Parathyroid adenoma (tissue), 2 donors: ENCODE measurements around the gene UXT.

Experiments
- H2AFZ ChIP-seq: fragments of 300-600 bp; sonication (generic); one replicate; pipeline ENCODE4 v1.7.0; 2017; ENCODE audit warnings: antibody characterized with exemption, mild to moderate bottlenecking
- H3K27ac ChIP-seq: fragments of 300-600 bp; sonication (generic); one replicate; pipeline ENCODE4 v1.7.0; 2017
- H3K27me3 ChIP-seq: fragments of 300-600 bp; sonication (generic); one replicate; pipeline ENCODE4 v1.7.0; 2017; ENCODE audit warnings: low read length; ENCODE audit not compliant: control insufficient read depth, insufficient read depth
- H3K36me3 ChIP-seq: fragments of 300-600 bp; sonication (generic); one replicate; pipeline ENCODE4 v1.7.0; 2017; ENCODE audit warnings: low read length; ENCODE audit not compliant: control insufficient read depth, insufficient read depth
- H3K4me1 ChIP-seq: fragments of 300-600 bp; sonication (generic); one replicate; pipeline ENCODE4 v1.7.0; 2017; ENCODE audit warnings: control low read depth
- H3K4me2 ChIP-seq: fragments of 300-600 bp; sonication (generic); one replicate; pipeline ENCODE4 v1.7.0; 2017; ENCODE audit warnings: low read length
- H3K4me3 ChIP-seq: fragments of 300-600 bp; sonication (generic); one replicate; pipeline ENCODE4 v1.7.0; 2017; ENCODE audit warnings: low read depth, low read length
- H3K79me2 ChIP-seq: fragments of 300-600 bp; sonication (generic); one replicate; pipeline ENCODE4 v1.7.0; 2017; ENCODE audit warnings: control low read depth
- H3K9ac ChIP-seq: fragments of 300-600 bp; sonication (generic); one replicate; pipeline ENCODE4 v1.7.0; 2017; ENCODE audit warnings: mild to moderate bottlenecking
- H3K9me3 ChIP-seq: fragments of 300-600 bp; sonication (generic); one replicate; pipeline ENCODE4 v1.7.0; 2017; ENCODE audit warnings: low read length; ENCODE audit not compliant: control insufficient read depth
- TF ChIP-seq, protein P1 (sequence below): fragments of 300-600 bp; sonication (generic); IDR thresholded peaks from one replicate; pipeline ENCODE4 v1.7.0; 2017; ENCODE audit warnings: antibody characterized with exemption, mild to moderate bottlenecking
- donor health status: primary hyperparathyroidism.

The UXT gene

DNA sequence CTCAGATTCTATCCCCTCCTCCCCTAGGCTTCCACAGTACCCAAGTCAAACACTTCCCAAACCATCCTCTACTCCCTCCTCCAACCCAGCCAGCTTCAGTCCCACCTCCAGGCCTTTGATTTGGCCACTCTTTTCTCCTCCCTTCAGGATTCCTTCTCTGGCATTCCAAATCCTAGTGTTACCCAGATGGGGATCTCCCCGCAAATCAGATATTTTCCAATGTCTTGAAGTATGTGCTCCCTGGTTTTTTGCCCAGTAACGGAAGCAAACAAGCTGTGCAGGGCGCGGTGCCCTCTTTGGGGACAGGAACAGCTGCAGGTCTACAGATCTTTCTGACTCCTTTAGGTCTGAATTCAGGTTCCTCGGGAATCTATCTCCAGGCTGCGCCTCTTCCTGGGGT, 37.1 kb downstream of the UXT start:
- H3K27me3 ChIP-seq: no peaks in the 10 kb centered on the region
- no peaks in the 10 kb centered on the region for H3K4me1 ChIP-seq
- TF ChIP-seq, protein P1, sequence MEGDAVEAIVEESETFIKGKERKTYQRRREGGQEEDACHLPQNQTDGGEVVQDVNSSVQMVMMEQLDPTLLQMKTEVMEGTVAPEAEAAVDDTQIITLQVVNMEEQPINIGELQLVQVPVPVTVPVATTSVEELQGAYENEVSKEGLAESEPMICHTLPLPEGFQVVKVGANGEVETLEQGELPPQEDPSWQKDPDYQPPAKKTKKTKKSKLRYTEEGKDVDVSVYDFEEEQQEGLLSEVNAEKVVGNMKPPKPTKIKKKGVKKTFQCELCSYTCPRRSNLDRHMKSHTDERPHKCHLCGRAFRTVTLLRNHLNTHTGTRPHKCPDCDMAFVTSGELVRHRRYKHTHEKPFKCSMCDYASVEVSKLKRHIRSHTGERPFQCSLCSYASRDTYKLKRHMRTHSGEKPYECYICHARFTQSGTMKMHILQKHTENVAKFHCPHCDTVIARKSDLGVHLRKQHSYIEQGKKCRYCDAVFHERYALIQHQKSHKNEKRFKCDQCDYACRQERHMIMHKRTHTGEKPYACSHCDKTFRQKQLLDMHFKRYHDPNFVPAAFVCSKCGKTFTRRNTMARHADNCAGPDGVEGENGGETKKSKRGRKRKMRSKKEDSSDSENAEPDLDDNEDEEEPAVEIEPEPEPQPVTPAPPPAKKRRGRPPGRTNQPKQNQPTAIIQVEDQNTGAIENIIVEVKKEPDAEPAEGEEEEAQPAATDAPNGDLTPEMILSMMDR: no peak
- no peak overlapping the region for H3K4me2 ChIP-seq
- H3K79me2 ChIP-seq: no peaks in the 10 kb centered on the region
- no peak overlapping the region for H3K9ac ChIP-seq
- H3K36me3 ChIP-seq: no peaks in the 10 kb centered on the region
- H3K4me3 ChIP-seq: no peak overlapping the region
- no peak overlapping the region for H2AFZ ChIP-seq
- no peak overlapping the region for H3K27ac ChIP-seq
- H3K9me3 ChIP-seq: no peaks in the 10 kb centered on the region

DNA sequence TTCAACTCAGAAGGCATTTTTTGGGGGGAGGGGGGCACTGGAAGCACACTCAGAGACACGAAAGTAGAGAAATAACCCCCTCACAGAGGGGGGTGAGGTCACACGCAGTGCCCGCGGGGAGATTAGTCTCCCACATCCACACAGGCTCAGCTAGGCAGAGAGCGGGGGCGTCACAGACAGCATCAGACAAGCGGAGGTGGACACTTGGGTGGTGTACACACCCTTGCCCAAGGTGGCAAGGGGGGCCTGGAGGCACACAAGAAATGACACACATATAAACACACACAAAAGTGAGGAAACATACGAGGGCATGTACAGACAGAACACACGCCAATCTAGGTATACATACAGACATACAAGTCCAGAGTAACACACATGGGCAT, 38.7 kb downstream of the UXT start:
- Histone ChIP-seq H3K4me2 (no peak overlapping the region), H3K4me3 (no peak overlapping the region), H2AFZ (peak overlapping the region; percentile 82), H3K27me3 (no peaks in the 10 kb centered on the region), H3K9me3 (no peaks in the 10 kb centered on the region), H3K4me1 (no peaks in the 10 kb centered on the region), H3K9ac (no peak overlapping the region), H3K36me3 (no peaks in the 10 kb centered on the region), H3K27ac (peak overlapping the region; percentile 44), H3K79me2 (no peaks in the 10 kb centered on the region)
- TF ChIP-seq, protein P1: no peak

DNA sequence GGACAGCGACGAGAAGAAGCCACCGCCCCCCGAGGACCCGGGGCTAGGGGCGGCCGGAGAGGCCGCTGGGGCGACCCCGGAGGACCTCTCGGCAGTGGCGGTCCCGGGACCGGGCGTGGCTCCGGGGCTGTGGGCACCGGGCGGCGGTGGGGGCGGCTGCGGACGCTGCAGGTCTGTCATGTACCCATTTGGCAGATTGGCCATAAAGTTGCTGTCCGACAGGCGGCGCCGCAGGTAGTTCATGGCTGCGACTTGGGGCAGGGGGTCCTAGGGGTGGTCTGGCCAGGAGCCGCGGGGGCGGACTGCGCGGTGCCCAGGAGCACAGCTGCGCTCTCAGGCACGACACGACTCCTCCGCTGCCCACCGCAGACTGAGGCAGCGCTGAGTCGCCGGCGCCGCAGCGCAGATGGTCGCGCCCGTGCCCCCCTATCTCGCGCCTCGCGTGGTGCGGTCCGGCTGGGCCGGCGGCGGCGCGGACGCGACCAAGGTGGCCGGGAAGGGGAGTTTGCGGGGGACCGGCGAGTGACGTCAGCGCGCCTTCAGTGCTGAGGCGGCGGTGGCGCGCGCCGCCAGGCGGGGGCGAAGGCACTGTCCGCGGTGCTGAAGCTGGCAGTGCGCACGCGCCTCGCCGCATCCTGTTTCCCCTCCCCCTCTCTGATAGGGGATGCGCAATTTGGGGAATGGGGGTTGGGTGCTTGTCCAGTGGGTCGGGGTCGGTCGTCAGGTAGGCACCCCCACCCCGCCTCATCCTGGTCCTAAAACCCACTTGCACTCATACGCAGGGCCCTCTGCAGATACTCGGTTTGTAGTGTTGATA, 39.3 kb downstream of the UXT start, which contains the start of gene SYN1:
Gene SYN1 (minus strand): TSS at position 372 of the 817 bp plus-strand sequence. CDS start 129 bp downstream, at position 243.
- Histone ChIP-seq H3K9ac (peak within 1 kb of the TSS; percentile 46), H3K36me3 (no peaks in the 10 kb centered on the region), H3K4me3 (peak within 1 kb of the TSS; percentile 34), H3K4me1 (no peaks in the 10 kb centered on the region), H3K27me3 (no peaks in the 10 kb centered on the region), H3K27ac (peak within 1 kb of the TSS; percentile 44), H2AFZ (peak within 1 kb of the TSS; percentile 82), H3K9me3 (no peaks in the 10 kb centered on the region), H3K4me2 (peak within 1 kb of the TSS; percentile 51), H3K79me2 (no peaks in the 10 kb centered on the region)
- TF ChIP-seq, protein P1: peak; percentile 45

DNA sequence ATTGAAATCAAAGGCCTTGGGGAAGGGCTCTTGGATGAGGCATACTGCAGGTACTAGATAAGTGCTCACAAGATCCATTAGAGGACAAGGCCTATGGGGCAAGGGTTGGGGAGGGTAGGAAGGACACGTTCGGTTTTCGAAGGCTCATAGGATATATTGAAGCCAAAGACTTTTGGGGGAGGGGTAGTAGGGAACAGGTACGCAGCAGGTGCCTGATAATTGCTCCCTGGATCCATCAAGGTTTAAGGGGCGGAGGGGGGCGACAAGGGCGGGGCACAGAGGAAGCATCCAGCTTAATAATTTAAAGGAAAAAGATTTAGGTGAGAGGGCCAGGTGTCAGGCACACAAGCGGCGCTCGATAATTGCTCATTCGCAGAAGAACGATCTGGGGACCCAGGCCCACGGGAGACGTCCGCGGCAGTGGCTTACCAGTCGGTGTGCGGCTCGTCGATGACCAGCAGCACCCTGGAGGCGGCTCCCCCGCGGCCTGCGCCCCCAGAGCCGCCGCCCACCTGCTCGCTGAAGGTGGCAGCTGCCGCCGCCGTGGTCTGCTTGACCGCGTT, 40.0 kb downstream of the UXT start:
- Histone ChIP-seq H2AFZ (peak overlapping the region; percentile 82), H3K4me2 (no peak overlapping the region), H3K79me2 (no peaks in the 10 kb centered on the region), H3K4me3 (no peak overlapping the region), H3K9me3 (no peaks in the 10 kb centered on the region), H3K27ac (no peak overlapping the region), H3K4me1 (no peaks in the 10 kb centered on the region), H3K36me3 (no peaks in the 10 kb centered on the region), H3K9ac (peak overlapping the region; percentile 46), H3K27me3 (no peaks in the 10 kb centered on the region)
- TF ChIP-seq, protein P1: no peak
